Dedifferentiated amniotic fluid mesenchymal stem cell (primary cell): ENCODE data around the gene ATP11B.
A peak's percentile ranks its signal among the peaks of the same experiment; 100 is the strongest.
"Not testable (repeated sequence)": the region's sequence is repeated elsewhere in the genome, so short reads cannot be mapped to it uniquely, and the experiment has no call there.

ENCODE experiments used
- DNase-seq: peaks from one replicate; pipeline ENCODE4 v3.0.0-alpha.2; 2016; ENCODE audit errors: extremely low spot score

The ATP11B gene

GRCh38 chr3:182837855-182838454, 44.7 kb downstream of the ATP11B start:
- no peak for DNase-seq

GRCh38 chr3:182843478-182843877, 50.2 kb downstream of the ATP11B start:
- DNase-seq: no peak

DNA sequence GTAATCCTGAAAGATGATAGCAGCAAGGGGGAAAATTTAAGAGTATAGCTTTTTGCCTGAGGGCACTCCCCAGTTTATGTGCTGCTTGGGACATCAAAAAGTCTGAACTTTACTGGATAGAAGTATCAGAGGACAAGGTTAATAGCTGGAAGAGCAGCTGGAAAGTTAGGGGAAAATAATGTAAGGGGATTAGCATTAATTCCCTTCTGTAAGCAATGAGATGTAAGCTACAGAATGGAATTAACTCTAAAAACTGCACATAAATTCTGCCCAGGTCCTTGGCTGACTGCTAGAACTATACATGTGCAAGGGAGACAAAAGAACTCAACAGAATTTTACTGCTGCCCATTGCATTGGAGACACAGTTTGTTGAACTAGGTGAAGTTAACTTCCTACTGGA, 55.6 kb downstream of the ATP11B start:
- DNase-seq: no peak

GRCh38 chr3:182855076-182855475, 61.8 kb downstream of the ATP11B start:
- no peak for DNase-seq

DNA sequence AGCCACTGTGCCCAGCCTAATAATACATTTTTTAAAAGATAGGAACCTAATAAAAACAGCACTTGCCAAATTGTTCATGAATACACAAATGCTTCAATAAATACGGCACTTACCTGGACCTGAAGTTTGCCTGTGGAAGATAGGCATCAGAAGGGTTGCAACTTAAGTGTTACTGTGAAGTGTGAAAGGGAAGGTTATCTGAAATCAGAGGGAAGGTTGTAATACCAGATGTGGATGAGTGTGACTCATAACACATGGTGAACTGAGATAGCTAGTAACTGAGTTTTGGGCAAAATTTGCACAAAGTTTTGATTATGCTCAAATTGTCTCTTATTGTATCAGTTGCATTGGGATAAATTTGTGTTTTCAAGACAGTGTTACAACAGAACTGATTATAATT, 68.0 kb downstream of the ATP11B start:
- DNase-seq: no peak

GRCh38 chr3:182862159-182862860, 69.0 kb downstream of the ATP11B start:
- no peak for DNase-seq

DNA sequence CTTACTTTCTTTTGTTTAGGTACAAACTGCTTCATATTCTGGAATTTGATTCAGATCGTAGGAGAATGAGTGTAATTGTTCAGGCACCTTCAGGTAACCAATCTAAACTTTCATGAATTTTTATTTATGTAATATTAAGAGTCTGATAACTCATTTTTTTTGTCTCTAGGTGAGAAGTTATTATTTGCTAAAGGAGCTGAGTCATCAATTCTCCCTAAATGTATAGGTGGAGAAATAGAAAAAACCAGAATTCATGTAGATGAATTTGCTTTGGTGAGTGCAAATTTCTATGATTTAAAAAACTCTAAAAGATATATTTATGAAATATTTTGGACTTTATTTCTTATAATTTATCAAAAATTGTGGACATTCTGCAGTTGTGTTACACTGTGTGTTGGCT, 75.8 kb downstream of the ATP11B start:
- no peak for DNase-seq

- not testable (repeated sequence) for DNase-seq
Observed at GRCh38 chr3:182870917-182871316, 77.6 kb downstream of the ATP11B start.

- no peak for DNase-seq
Observed at GRCh38 chr3:182879031-182879611, 85.8 kb downstream of the ATP11B start.

- DNase-seq: no peak
Observed at GRCh38 chr3:182886497-182886896, 93.2 kb downstream of the ATP11B start.

DNA sequence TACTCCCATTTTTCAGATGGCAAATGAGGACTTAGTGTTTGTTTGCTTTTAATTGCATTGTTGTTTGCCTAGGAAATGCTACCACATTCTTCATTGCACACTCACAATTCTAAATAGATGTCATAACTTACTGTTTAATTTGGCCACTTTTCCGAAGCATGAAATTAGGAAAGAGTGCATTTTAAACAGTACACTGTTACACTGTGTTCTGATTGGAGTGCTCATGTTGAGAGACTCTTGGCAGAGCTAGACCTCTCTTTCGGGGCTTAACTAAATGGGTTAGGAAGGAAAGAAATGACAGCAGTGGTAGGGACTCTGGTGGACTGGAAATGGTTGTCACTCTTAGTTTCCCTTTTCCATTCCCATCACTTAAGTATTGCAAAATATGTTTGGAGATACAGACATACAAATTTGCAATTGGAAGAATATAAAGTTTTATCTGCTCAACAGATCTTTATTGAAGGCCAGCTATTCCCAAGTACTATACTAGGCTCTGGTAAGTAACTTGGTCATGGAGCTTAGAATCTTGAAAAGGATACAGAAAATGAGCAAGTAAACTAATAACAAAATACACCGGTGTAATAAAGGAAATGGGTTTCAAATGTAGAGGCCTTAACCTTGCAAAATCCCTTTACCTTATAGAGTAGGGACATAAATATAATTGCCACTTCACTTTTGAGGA, 96.8 kb downstream of the ATP11B start:
- no peak for DNase-seq

GRCh38 chr3:182891364-182891763, 98.1 kb downstream of the ATP11B start:
- no peak for DNase-seq

- DNase-seq: no peak
Observed at GRCh38 chr3:182892226-182892625, 98.9 kb downstream of the ATP11B start.

GRCh38 chr3:182895513-182896112, 102.3 kb downstream of the ATP11B start:
- no peak for DNase-seq

- no peak for DNase-seq
Observed at GRCh38 chr3:182896553-182896952, 103.2 kb downstream of the ATP11B start.

DNA sequence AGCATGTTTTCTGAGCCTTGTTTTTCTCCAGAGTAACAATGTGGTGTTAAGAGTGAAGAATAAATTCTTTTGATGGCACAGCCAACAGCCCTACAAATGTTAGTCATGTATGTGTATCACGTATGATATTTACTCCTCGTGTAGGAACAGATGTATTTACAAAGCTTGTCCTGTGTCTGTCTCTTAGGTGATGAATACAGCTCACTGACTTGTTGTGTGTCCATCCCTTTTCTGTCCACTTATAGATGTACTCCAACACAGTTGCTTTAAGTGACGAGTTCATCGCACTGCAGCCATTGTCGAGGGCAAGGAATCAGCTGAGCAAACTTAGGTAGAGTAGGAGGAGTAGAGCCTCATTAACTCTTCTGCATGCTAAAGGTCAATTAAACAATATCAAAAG, 108.9 kb downstream of the ATP11B start:
- no peak for DNase-seq

GRCh38 chr3:182904164-182904563, 110.9 kb downstream of the ATP11B start:
- DNase-seq: no peak

DNA sequence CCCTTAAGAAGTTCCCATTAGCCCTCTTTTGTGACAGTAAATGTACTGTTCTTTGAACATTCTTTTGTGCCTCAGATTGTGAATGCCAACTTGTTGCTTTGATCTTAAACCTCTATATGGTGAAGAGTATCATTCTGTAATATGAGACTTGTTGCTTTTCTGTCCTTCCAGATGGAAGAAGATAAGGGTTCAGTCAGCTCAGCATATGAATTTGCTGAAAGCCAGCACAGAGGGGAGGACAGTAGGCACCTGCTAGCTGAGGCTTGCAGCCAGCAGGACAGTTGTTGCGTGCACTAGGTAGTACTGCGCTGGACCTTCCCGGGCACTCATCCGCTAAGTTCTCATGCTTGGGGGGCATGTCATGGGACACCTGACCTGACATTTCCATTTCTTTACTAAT, 112.3 kb downstream of the ATP11B start:
- no peak for DNase-seq

DNA sequence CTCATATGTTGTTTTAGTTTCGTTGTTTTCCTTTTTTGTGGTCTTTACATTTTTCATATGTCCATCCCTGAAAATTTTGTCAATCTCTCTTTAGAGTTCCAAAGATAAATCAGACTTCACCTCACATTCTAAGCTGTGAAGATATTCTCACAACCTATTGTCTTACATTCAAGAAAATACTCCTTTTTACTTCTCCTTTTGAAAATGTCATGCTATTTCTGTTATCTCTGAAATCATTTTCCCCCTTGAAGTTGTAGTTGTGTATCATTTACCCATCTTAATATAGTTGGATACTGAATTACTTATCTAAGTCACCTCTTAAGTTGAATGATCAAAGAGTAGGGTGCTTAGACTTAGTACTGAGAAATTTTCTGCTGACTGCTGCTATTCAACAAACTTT, 112.7 kb downstream of the ATP11B start:
- no peak for DNase-seq

- DNase-seq: peak; percentile 24
Observed at GRCh38 chr3:182908471-182908870, 115.2 kb downstream of the ATP11B start.

DNA sequence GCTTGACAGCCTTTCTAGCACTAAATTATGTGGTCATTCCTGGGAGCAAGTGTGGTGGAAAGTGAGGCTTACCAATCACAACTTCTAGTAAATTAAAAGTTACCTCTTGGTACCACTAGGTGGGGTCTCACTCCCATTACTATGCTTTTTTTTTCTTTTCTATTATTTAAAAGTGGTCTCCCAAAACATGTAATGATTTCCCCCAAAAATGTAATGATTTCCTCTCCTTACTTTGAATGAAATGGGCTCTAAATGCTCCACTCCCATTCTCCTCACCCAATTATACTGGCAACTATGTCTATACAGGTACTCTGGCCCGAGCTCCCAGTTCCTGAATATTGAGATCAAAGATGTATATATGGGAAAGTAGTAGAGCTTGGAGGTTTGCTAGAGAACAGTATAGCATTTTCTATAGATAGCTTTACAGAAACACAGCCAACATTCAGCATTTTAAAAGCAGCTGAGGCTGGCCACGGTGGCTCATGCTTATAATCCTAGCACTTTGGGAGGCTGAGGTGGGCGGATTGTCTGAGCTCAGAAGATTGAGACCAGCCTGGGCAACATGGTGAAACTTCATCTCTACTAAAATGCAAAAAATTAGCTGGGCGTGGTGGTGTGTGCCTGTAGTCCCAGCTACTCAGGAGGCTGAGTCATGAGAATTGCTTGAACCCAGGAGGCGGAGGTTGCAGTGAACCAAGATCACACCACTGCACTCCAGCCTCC, 116.2 kb downstream of the ATP11B start:
- DNase-seq: no peak
